Osteoblast (primary cell): ENCODE data around the gene SLC25A21. TPM values are rescaled to one million over a fixed set of nuclear protein-coding genes. Genes with fewer than 3 reads are reported as not detected.

ENCODE experiments used
- DNase-seq: peaks from one replicate; pipeline ENCODE4 v3.0.0; 2011; ENCODE audit warnings: low spot score, mixed read lengths; ENCODE audit not compliant: insufficient read length; ENCODE audit errors: missing footprints
- H2AFZ ChIP-seq: 2 replicates; pipeline ENCODE4 v1.6.0; 2011; ENCODE audit warnings: mild to moderate bottlenecking, low read length
- H3K27ac ChIP-seq: 2 replicates; pipeline ENCODE4 v1.5.1; 2011; ENCODE audit warnings: mild to moderate bottlenecking, low read depth, low read length, moderate library complexity
- H3K27me3 ChIP-seq: 2 replicates; pipeline ENCODE4 v1.6.0; 2012; ENCODE audit warnings: mild to moderate bottlenecking, control low read depth, inconsistent platforms, low read length, moderate library complexity; ENCODE audit not compliant: insufficient read depth
- H3K36me3 ChIP-seq: 2 replicates; pipeline ENCODE4 v1.5.1; 2011; ENCODE audit warnings: mild to moderate bottlenecking, low read length, control low read depth, moderate library complexity; ENCODE audit not compliant: insufficient read depth
- H3K4me1 ChIP-seq: 2 replicates; pipeline ENCODE4 v1.5.1; 2011; ENCODE audit warnings: mild to moderate bottlenecking, low read length, control low read depth, moderate library complexity; ENCODE audit not compliant: insufficient read depth
- H3K4me2 ChIP-seq: 2 replicates; pipeline ENCODE4 v1.6.0; 2011; ENCODE audit warnings: mild to moderate bottlenecking, low read length; ENCODE audit not compliant: insufficient read depth
- H3K4me3 ChIP-seq: fragments of 200-600 bp; sonication (generic); 3 replicates; pipeline ENCODE4 v1.5.1; 2012; ENCODE audit warnings: mild to moderate bottlenecking, low read length, inconsistent platforms; ENCODE audit not compliant: insufficient read depth
- H3K79me2 ChIP-seq: 2 replicates; pipeline ENCODE4 v1.6.0; 2012; ENCODE audit warnings: mild to moderate bottlenecking, low read length, control low read depth, inconsistent platforms; ENCODE audit not compliant: insufficient read depth
- H3K9me3 ChIP-seq: 2 replicates; pipeline ENCODE4 v1.5.1; 2011; ENCODE audit warnings: low read depth, low read length, control low read depth
- H4K20me1 ChIP-seq: 2 replicates; pipeline ENCODE4 v1.6.0; 2012; ENCODE audit warnings: mild to moderate bottlenecking, low read length, control low read depth; ENCODE audit not compliant: insufficient read depth
- total RNA-seq: library from RNA; depleted of rRNA; stranded (reverse); fragments of >200 nt; gene quantifications from 2 replicates; pipeline ENCODE4 v1.2.3, GENCODE V29; 2012
- TF ChIP-seq, protein P1 (sequence below): IDR thresholded peaks from 2 replicates; pipeline ENCODE4 v1.5.1; 2011; ENCODE audit warnings: mild to moderate bottlenecking, low read depth, low read length, moderate library complexity; ENCODE audit errors: extremely low read depth

Gene SLC25A21
- total RNA-seq, 1 donor, result 0.72 TPM

DNA sequence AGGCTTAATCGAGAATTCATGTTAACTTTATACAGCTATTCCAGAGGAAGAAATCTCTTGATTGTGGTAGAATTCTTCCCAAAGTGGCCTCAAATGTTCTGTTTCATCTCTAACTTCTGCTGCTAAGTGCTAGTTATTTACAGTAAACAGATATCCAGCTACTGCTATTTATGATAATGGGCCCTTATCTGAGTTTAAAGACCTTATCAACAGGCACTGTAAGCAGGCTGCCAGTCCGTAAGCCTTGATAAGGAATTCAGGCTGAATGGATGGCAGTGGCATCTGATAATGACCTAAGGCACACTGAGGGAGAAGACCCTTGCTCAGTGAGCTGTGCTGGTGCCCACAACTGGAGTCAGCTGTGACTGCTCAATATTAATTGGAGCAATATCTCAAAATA, 451.7 kb downstream of the SLC25A21 start:
- no peak overlapping the region for H3K4me3 ChIP-seq
- H3K27me3 ChIP-seq, result no peaks in the 10 kb centered on the region
- no peak for DNase-seq
- no peaks in the 10 kb centered on the region for H3K4me1 ChIP-seq
- no peaks in the 10 kb centered on the region for H3K9me3 ChIP-seq
- no peaks in the 10 kb centered on the region for H3K36me3 ChIP-seq
- no peak overlapping the region for H3K27ac ChIP-seq
- H2AFZ ChIP-seq, result no peak overlapping the region
- no peak overlapping the region for H3K4me2 ChIP-seq
- H3K79me2 ChIP-seq, result no peaks in the 10 kb centered on the region
- no peaks in the 10 kb centered on the region for H4K20me1 ChIP-seq
- TF ChIP-seq, protein P1, sequence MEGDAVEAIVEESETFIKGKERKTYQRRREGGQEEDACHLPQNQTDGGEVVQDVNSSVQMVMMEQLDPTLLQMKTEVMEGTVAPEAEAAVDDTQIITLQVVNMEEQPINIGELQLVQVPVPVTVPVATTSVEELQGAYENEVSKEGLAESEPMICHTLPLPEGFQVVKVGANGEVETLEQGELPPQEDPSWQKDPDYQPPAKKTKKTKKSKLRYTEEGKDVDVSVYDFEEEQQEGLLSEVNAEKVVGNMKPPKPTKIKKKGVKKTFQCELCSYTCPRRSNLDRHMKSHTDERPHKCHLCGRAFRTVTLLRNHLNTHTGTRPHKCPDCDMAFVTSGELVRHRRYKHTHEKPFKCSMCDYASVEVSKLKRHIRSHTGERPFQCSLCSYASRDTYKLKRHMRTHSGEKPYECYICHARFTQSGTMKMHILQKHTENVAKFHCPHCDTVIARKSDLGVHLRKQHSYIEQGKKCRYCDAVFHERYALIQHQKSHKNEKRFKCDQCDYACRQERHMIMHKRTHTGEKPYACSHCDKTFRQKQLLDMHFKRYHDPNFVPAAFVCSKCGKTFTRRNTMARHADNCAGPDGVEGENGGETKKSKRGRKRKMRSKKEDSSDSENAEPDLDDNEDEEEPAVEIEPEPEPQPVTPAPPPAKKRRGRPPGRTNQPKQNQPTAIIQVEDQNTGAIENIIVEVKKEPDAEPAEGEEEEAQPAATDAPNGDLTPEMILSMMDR, result no peak

DNA sequence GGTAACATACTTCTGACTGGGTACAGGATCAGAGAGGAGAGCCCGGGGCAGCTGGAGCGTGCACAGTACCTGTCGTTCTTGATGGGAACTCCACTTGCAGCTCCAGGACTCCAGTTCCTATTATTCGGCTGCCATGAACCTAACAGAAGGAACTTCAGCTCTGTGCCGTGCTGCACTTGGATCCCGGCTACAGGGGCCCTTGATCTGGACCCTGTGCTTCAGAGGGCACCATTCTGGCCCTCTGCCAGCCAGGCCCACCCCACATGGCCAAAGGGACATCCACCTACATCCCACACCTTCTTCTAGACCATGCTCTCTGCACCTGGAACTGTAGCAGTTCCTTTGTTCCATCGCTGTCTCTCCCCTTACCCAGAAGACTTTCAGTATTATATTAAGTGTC, 452.6 kb downstream of the SLC25A21 start:
- Histone ChIP-seq H4K20me1 (no peaks in the 10 kb centered on the region), H3K9me3 (no peaks in the 10 kb centered on the region), H3K27ac (no peak overlapping the region), H2AFZ (no peak overlapping the region), H3K4me1 (no peaks in the 10 kb centered on the region), H3K4me2 (no peak overlapping the region), H3K36me3 (no peaks in the 10 kb centered on the region), H3K79me2 (no peaks in the 10 kb centered on the region), H3K4me3 (no peak overlapping the region), H3K27me3 (no peaks in the 10 kb centered on the region)
- DNase-seq, result no peak
- TF ChIP-seq, protein P1, result no peak

DNA sequence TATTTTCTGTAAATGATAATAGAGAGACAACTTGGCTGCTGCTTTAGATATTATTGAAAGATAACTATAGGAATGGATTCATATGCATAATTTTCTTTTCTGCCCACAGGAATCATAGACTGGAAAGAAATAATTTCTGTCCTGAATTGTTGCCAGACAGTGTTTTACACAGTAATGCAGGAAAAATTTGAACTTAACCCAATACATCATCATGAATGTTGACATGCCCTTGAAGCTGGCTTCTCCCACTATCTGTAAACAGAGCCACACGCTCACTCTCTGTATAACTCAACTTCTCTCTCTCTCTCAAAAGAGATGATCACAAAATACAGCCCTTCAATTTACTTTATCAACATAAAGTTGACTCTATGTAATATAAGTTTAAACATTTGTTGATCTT, 454.2 kb downstream of the SLC25A21 start:
- Histone ChIP-seq H2AFZ (no peak overlapping the region), H3K79me2 (no peaks in the 10 kb centered on the region), H3K4me3 (no peak overlapping the region), H4K20me1 (no peaks in the 10 kb centered on the region), H3K27ac (no peak overlapping the region), H3K27me3 (no peaks in the 10 kb centered on the region), H3K4me1 (no peaks in the 10 kb centered on the region), H3K36me3 (no peaks in the 10 kb centered on the region), H3K4me2 (no peak overlapping the region), H3K9me3 (no peaks in the 10 kb centered on the region)
- TF ChIP-seq, protein P1, result no peak
- no peak for DNase-seq

DNA sequence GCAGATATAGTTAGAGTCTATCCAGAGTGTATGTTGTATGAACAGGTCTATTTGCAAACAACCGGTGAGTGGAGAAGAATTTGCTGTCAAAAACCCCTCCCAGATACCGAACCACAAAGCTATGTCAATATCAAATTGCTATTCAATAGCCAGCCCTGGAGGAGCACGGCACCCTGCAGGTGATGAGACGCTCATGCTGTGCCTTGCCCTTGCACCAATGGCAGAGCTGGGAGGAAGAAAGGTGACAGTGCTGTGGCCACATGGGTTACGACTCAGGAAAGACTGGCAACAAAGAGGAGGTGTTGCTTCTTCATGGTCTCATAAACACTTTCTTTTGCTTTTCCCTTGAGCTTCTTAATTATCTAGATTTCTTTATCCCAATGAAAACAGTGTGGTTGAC, 455.0 kb downstream of the SLC25A21 start:
- no peaks in the 10 kb centered on the region for H3K9me3 ChIP-seq
- TF ChIP-seq, protein P1, result no peak
- H4K20me1 ChIP-seq, result no peaks in the 10 kb centered on the region
- no peak overlapping the region for H2AFZ ChIP-seq
- no peaks in the 10 kb centered on the region for H3K4me1 ChIP-seq
- H3K27ac ChIP-seq, result no peak overlapping the region
- no peaks in the 10 kb centered on the region for H3K27me3 ChIP-seq
- DNase-seq, result no peak
- no peaks in the 10 kb centered on the region for H3K36me3 ChIP-seq
- no peak overlapping the region for H3K4me3 ChIP-seq
- H3K4me2 ChIP-seq, result no peak overlapping the region
- H3K79me2 ChIP-seq, result no peaks in the 10 kb centered on the region
